ENCODE results near the gene SERPINE2.
"Not testable (repeated sequence)": the region's sequence is repeated elsewhere in the genome, so short reads cannot be mapped to it uniquely, and the experiment has no call there.

Gene SERPINE2

GRCh38 chr2:224004105-224004695 lies 34.9 kb downstream of the SERPINE2 start:
- TF ChIP-seq CTCF (conservative IDR thresholded peaks at IDR 0.05; ENCODE audit: low read length) (no peak), EZH2phosphoT487 (IDR thresholded peaks at IDR 0.05; ENCODE audit: borderline replicate concordance) (no peak)
- Histone ChIP-seq H3K4me2 (ENCODE audit: low read depth, low read length, poor library complexity, severe bottlenecking) (no peak overlapping the region), H2AFZ (ENCODE audit: low read length) (no peak overlapping the region), H3K9ac (ENCODE audit: low read depth, low read length, poor library complexity, severe bottlenecking) (no peak overlapping the region), H3K36me3 (ENCODE audit: insufficient read depth, low read length) (no peaks in the 10 kb centered on the region; the same call in 1 of the 2 replicates), H3K9me2 (replicated peaks; ENCODE audit: low read depth, low read length) (no peaks in the 10 kb centered on the region), H3K4me3 (ENCODE audit: low read length, poor library complexity, severe bottlenecking) (no peak overlapping the region), H3F3A (ENCODE audit: low read depth) (no peaks in the 10 kb centered on the region), H4K20me1 (ENCODE audit: insufficient read depth, low read length, poor library complexity, severe bottlenecking) (no peaks in the 10 kb centered on the region), H3K4me1 (ENCODE audit: insufficient read depth, low read length, poor library complexity, severe bottlenecking) (no peaks in the 10 kb centered on the region), H3K79me2 (ENCODE audit: insufficient read depth, low read length) (no peaks in the 10 kb centered on the region), H3K27me3 (ENCODE audit: insufficient read depth, low read length, poor library complexity, severe bottlenecking) (no peaks in the 10 kb centered on the region), H3K9me3 (ENCODE audit: insufficient read depth, low read depth, low read length) (no peaks in the 10 kb centered on the region)

DNA sequence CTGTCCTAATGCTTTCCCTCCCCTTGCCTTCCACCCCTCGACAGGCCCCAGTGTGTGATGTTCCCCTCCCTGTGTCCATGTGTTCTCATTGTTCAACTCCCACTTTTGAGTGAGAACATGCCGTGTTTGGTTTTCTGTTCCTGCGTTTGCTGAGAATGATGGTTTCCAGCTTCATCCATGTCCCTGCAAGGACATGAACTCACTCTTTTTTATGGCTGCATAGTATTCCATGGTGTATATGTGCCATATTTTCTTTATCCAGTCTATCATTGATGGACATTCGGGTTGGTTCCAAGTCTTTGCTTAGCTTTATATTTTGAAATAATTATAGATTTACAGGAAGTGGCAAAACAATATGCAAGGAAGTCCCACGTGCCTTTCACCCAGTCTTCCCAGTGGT lies 38.4 kb downstream of the SERPINE2 start:
- H3K27me3 ChIP-seq (ENCODE audit: insufficient read depth, low read length, poor library complexity, severe bottlenecking); H3K9me2 ChIP-seq (replicated peaks; ENCODE audit: low read depth, low read length); H2AFZ ChIP-seq (ENCODE audit: low read length); H3K79me2 ChIP-seq (ENCODE audit: insufficient read depth, low read length); H3K9me3 ChIP-seq (ENCODE audit: insufficient read depth, low read depth, low read length); H3F3A ChIP-seq (ENCODE audit: low read depth); H3K36me3 ChIP-seq (ENCODE audit: insufficient read depth, low read length); H3K4me1 ChIP-seq (ENCODE audit: insufficient read depth, low read length, poor library complexity, severe bottlenecking); H3K9ac ChIP-seq (ENCODE audit: low read depth, low read length, poor library complexity, severe bottlenecking); H3K4me3 ChIP-seq (ENCODE audit: low read length, poor library complexity, severe bottlenecking); H3K4me2 ChIP-seq (ENCODE audit: low read depth, low read length, poor library complexity, severe bottlenecking); H4K20me1 ChIP-seq (ENCODE audit: insufficient read depth, low read length, poor library complexity, severe bottlenecking): not testable (repeated sequence)

DNA sequence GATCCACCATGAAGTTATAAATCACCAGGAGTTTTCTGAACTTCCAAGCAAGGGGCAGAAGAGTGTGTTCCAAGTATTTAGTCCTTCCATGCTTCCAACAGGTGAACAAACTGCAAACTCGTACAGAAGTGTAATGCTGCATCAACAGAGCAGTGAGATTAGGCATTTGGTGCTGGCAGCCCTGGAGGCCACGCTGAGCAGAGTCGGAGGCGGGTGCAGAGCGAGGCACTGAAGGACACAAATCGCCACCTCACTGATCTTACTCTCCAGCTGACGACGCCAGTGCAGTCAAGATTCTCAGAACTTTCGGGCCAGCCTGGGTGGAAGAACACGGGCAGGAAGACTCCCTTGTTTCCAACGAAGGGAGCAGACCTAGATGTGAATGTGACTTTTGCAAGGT lies 39.2 kb downstream of the SERPINE2 start:
- H2AFZ ChIP-seq (ENCODE audit: low read length) = no peak overlapping the region
- no peaks in the 10 kb centered on the region for H3K27me3 ChIP-seq (ENCODE audit: insufficient read depth, low read length, poor library complexity, severe bottlenecking)
- H3K4me1 ChIP-seq (ENCODE audit: insufficient read depth, low read length, poor library complexity, severe bottlenecking) = no peaks in the 10 kb centered on the region
- no peak for TF ChIP-seq EZH2phosphoT487 (IDR thresholded peaks at IDR 0.05; ENCODE audit: borderline replicate concordance)
- no peak for TF ChIP-seq CTCF (conservative IDR thresholded peaks at IDR 0.05; ENCODE audit: low read length)
- H3K9me3 ChIP-seq (ENCODE audit: insufficient read depth, low read depth, low read length) = no peaks in the 10 kb centered on the region
- no peaks in the 10 kb centered on the region for H3K79me2 ChIP-seq (ENCODE audit: insufficient read depth, low read length)
- H3F3A ChIP-seq (ENCODE audit: low read depth) = no peaks in the 10 kb centered on the region
- no peak overlapping the region for H3K9ac ChIP-seq (ENCODE audit: low read depth, low read length, poor library complexity, severe bottlenecking)
- H3K4me2 ChIP-seq (ENCODE audit: low read depth, low read length, poor library complexity, severe bottlenecking) = no peak overlapping the region
- H3K9me2 ChIP-seq (replicated peaks; ENCODE audit: low read depth, low read length) = no peaks in the 10 kb centered on the region
- H4K20me1 ChIP-seq (ENCODE audit: insufficient read depth, low read length, poor library complexity, severe bottlenecking) = no peaks in the 10 kb centered on the region
- H3K36me3 ChIP-seq (ENCODE audit: insufficient read depth, low read length) = no peaks in the 10 kb centered on the region; the same call in 1 of the 2 replicates
- H3K4me3 ChIP-seq (ENCODE audit: low read length, poor library complexity, severe bottlenecking) = no peak overlapping the region

DNA sequence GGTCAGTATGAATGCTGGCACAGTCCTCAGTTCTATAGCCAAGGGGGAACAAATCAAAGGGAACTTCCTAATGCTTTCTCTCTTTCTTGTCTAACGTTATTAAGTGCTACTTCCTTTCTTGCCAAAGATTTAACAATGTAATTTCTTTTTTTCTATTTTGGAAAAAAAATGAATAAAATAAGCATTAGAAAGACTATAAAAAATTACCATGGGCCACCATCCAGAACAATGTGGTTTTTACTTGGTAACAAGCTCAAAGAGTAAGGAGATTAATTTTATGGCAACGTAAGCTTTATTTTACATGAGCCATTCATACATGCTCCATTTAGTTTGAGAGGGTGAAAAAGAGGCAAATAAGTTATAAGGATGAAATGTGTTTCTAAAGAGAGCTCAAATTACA lies 40.1 kb downstream of the SERPINE2 start:
- Histone ChIP-seq H3F3A (ENCODE audit: low read depth) (no peaks in the 10 kb centered on the region), H3K79me2 (ENCODE audit: insufficient read depth, low read length) (no peaks in the 10 kb centered on the region), H3K9me2 (replicated peaks; ENCODE audit: low read depth, low read length) (no peaks in the 10 kb centered on the region), H2AFZ (ENCODE audit: low read length) (no peak overlapping the region), H3K36me3 (ENCODE audit: insufficient read depth, low read length) (no peaks in the 10 kb centered on the region; the same call in 1 of the 2 replicates), H3K27me3 (ENCODE audit: insufficient read depth, low read length, poor library complexity, severe bottlenecking) (no peaks in the 10 kb centered on the region), H4K20me1 (ENCODE audit: insufficient read depth, low read length, poor library complexity, severe bottlenecking) (no peaks in the 10 kb centered on the region), H3K4me3 (ENCODE audit: low read length, poor library complexity, severe bottlenecking) (no peak overlapping the region), H3K9me3 (ENCODE audit: insufficient read depth, low read depth, low read length) (no peaks in the 10 kb centered on the region), H3K9ac (ENCODE audit: low read depth, low read length, poor library complexity, severe bottlenecking) (no peak overlapping the region), H3K4me1 (ENCODE audit: insufficient read depth, low read length, poor library complexity, severe bottlenecking) (no peaks in the 10 kb centered on the region), H3K4me2 (ENCODE audit: low read depth, low read length, poor library complexity, severe bottlenecking) (no peak overlapping the region)
- TF ChIP-seq EZH2phosphoT487 (IDR thresholded peaks at IDR 0.05; ENCODE audit: borderline replicate concordance) = no peak
- TF ChIP-seq CTCF (conservative IDR thresholded peaks at IDR 0.05; ENCODE audit: low read length) = no peak
